ENCODE results near the gene DCBLD1.
A peak's percentile ranks its signal among the peaks of the same experiment; 100 is the strongest.

The DCBLD1 gene

DNA sequence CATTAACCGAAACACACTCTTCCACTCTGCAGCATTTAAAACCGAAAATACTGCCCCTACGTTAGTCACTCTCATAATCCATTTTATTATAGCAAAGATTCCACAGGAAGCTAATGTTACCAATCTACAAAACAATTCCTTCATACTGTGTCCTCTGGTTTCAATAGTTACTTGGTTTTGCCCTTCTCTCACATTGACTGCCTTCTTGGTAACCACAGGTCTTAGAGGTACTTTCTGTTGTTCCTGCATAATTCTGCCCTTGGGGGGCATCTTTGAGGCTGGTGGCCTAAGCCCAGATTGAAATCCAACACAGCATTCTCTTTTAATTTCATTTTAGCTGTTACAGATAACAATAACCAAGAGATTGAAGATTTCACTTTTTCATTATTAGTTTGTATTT lies 9.8 kb upstream of the DCBLD1 start:
- H3K4me3 ChIP-seq (ENCODE audit: low read depth, low read length), result no peak overlapping the region
- no peak for TF ChIP-seq CTCF (IDR thresholded peaks at IDR 0.05; ENCODE audit: low read depth, low read length)

DNA sequence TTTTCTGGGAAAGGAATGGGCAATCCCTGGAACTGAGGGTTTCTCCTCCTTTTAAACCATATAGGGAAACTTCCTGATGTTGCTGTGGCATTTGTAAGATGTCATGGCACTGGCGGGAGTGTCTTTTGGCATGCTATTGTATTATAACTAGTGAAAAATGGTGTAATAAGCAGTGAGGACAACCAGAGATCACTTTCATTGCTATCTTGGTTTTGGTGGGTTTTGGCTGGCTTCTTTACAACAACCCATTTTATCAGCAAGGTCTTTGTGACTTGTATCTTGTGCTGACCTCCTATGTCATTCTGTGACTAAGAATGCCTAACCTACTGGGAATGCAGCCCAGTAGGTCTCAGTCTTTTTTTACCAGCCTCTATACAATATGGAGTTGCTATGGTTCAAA lies 9.1 kb upstream of the DCBLD1 start:
- no peak for TF ChIP-seq CTCF (IDR thresholded peaks at IDR 0.05; ENCODE audit: low read depth, low read length)

GRCh38 chr6:117477988-117478852 lies 4.3 kb upstream of the DCBLD1 start:
- no peak overlapping the region for H3K4me3 ChIP-seq (ENCODE audit: low read depth, low read length)
- TF ChIP-seq CTCF (IDR thresholded peaks at IDR 0.05; ENCODE audit: low read depth, low read length), result 0 out of 2 replicates have a peak, but pooled peaks have one; percentile 15

More for the DNA sequence above, 9.1 kb upstream of the DCBLD1 start:
- no peak overlapping the region for H3K4me3 ChIP-seq (ENCODE audit: low read depth, low read length)

- TF ChIP-seq CTCF (IDR thresholded peaks at IDR 0.05; ENCODE audit: low read depth, low read length), result no peak
Observed at GRCh38 chr6:117478853-117479231, 3.6 kb upstream of the DCBLD1 start.

DNA sequence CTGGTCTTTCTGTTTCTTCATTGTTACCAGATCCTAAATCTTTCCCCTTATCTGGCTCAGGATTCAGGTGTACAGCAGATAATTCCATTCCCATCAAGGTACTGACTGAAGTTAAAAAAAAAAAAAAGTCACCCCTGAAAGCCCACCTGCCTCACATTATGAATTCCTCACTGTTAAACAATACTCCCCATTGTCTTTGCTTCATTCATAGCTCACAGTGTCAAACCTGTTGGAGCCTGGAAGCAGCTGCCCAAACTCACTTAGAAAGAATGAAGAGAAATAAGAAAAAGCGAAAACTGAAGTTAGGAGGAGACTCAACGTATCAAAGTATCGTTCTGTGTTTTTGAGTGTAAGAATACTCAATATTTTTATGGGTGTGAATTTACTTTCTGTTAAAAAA lies 1.8 kb upstream of the DCBLD1 start:
- H3K4me3 ChIP-seq (ENCODE audit: low read depth, low read length), result no peak overlapping the region
- TF ChIP-seq CTCF (IDR thresholded peaks at IDR 0.05; ENCODE audit: low read depth, low read length), result no peak

More at GRCh38 chr6:117478853-117479231, 3.6 kb upstream of the DCBLD1 start:
- no peak overlapping the region for H3K4me3 ChIP-seq (ENCODE audit: low read depth, low read length)

DNA sequence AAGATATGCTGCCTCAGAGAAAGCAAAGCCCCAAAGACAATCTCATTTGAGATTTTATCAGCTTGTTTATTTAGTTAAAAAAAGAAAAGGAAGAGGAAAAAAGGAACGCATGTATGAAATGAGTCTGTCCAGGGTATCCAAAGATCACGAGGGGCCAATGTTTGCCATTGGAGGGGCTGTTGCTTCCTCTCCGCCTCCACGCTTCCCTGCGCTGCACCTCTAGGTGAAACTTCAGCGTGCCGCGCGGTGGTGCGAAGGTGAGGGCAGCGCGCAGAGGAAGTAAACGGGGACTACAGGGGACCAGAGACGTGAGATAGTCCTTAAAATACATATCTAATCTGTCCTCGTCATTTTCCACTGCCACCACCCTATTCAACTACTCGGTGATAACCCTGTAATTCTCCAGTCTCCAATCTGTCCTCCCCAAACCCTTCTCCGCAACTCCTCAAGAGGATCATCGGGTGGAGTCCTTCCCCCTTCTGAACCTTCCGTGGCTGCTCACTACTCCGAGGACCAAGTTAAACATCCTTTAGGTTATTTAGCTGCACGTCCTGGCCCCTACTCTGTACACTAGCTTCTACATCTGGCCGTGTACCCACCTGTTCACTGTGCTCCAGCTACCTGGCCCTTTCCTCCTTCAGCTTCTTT lies 1.1 kb upstream of the DCBLD1 start:
- H3K4me3 ChIP-seq (ENCODE audit: low read depth, low read length), result no peak overlapping the region
- no peak for TF ChIP-seq CTCF (IDR thresholded peaks at IDR 0.05; ENCODE audit: low read depth, low read length)

- TF ChIP-seq CTCF (IDR thresholded peaks at IDR 0.05; ENCODE audit: low read depth, low read length), result no peak
- H3K4me3 ChIP-seq (ENCODE audit: low read depth, low read length), result peak overlapping the region; percentile 88
Observed at GRCh38 chr6:117481926-117482239, 591 bp upstream of the DCBLD1 start.

Data from WI38 (cell line).